Activated CD4-positive, alpha-beta T cell treated with anti-CD3 and anti-CD28 coated beads, Interleukin-2, amount 10 ng/mL, durations not matched to agents 7 days and 5 days (primary cell): ENCODE results near the gene TAGLN2. TPM values are rescaled to one million over a fixed set of nuclear protein-coding genes. Genes with fewer than 3 reads are reported as not detected.

ENCODE experiments used
- CTCF ChIA-PET: fragments of 350-600 bp; sonication (Branson Sonifier 250); formaldehyde crosslinking; loops from one replicate; lab custom pipeline; 2021; ENCODE audit warnings: antibody characterized with exemption; lab: Charles Lee
- POLR2A ChIA-PET: fragments of 350-600 bp; sonication (Branson Sonifier 250); formaldehyde crosslinking; loops from one replicate; lab custom pipeline; 2021; ENCODE audit warnings: antibody characterized with exemption; lab: Charles Lee
- DNase-seq: peaks from one replicate; pipeline ENCODE4 v3.0.0-alpha.2; 2020
- H3K27ac Mint-ChIP-seq: one replicate; pipeline ENCODE4 v1.8.0; 2021; ENCODE audit warnings: mild to moderate bottlenecking, moderate library complexity, mixed read lengths
- H3K27me3 Mint-ChIP-seq: one replicate; pipeline ENCODE4 v1.8.0; 2021; ENCODE audit warnings: mixed read lengths
- H3K36me3 Mint-ChIP-seq: one replicate; pipeline ENCODE4 v1.8.0; 2021; ENCODE audit warnings: low read depth, mixed read lengths
- H3K4me1 Mint-ChIP-seq: one replicate; pipeline ENCODE4 v1.8.0; 2021; ENCODE audit warnings: mixed read lengths
- H3K4me3 Mint-ChIP-seq: one replicate; pipeline ENCODE4 v1.8.0; 2021; ENCODE audit warnings: mild to moderate bottlenecking, moderate library complexity, mixed read lengths
- H3K9me3 Mint-ChIP-seq: one replicate; pipeline ENCODE4 v1.8.0; 2021; ENCODE audit warnings: mixed read lengths
- total RNA-seq, 2 experiments: library from RNA; stranded (reverse); gene quantifications; one replicate each; pipeline ENCODE4 v1.2.3, GENCODE V29; 2021

Gene TAGLN2
- total RNA-seq, 2 experiments from 2014 or later = 429 to 461 TPM

- POLR2A ChIA-PET = no interaction called here
- H3K27ac Mint-ChIP-seq = no peak overlapping the region
- no peaks in the 10 kb centered on the region for H3K4me1 Mint-ChIP-seq
- CTCF ChIA-PET = interaction anchor here (0.7 to 4.6 kb wide), 6 partner anchors 9 to 125 kb away, joined by 3 to 33 read pairs (median 3); partner anchors contain the start of gene DUSP23
- no peaks in the 10 kb centered on the region for H3K36me3 Mint-ChIP-seq
- H3K4me3 Mint-ChIP-seq = no peak overlapping the region
- no peak for DNase-seq
- no peaks in the 10 kb centered on the region for H3K27me3 Mint-ChIP-seq
- no peaks in the 10 kb centered on the region for H3K9me3 Mint-ChIP-seq
These were observed 43.4 kb downstream of the TAGLN2 start for GRCh38 chr1:159881622-159882526.

- Mint-ChIP-seq H3K27me3 (no peaks in the 10 kb centered on the region), H3K4me3 (no peak overlapping the region), H3K36me3 (no peaks in the 10 kb centered on the region), H3K27ac (no peak overlapping the region), H3K4me1 (no peaks in the 10 kb centered on the region), H3K9me3 (no peaks in the 10 kb centered on the region)
- CTCF ChIA-PET = interaction anchor here (1.0 to 4.6 kb wide), 4 partner anchors 11 to 127 kb away, joined by 3 to 33 read pairs (median 3); partner anchors contain the start of gene DUSP23
- POLR2A ChIA-PET = no interaction called here
- DNase-seq = no peak
These were observed 44.9 kb downstream of the TAGLN2 start for GRCh38 chr1:159880430-159880829.

- ChIA-PET CTCF (interaction anchor here (4.6 kb wide), 1 partner anchor 11 kb away, joined by 33 read pairs; no protein-coding TSS in a partner anchor), POLR2A (no interaction called here)
- Mint-ChIP-seq H3K4me3 (no peak overlapping the region), H3K27me3 (no peaks in the 10 kb centered on the region), H3K9me3 (no peaks in the 10 kb centered on the region), H3K36me3 (no peaks in the 10 kb centered on the region), H3K4me1 (no peaks in the 10 kb centered on the region), H3K27ac (no peak overlapping the region)
- no peak for DNase-seq
These were observed 45.3 kb downstream of the TAGLN2 start for GRCh38 chr1:159879977-159880376.

GRCh38 chr1:159879136-159879535 lies 46.2 kb downstream of the TAGLN2 start:
- Mint-ChIP-seq H3K27ac (no peak overlapping the region), H3K27me3 (no peaks in the 10 kb centered on the region), H3K9me3 (no peaks in the 10 kb centered on the region), H3K36me3 (no peaks in the 10 kb centered on the region), H3K4me3 (no peak overlapping the region), H3K4me1 (no peaks in the 10 kb centered on the region)
- ChIA-PET POLR2A (interaction anchor here (0.6 kb wide), 1 partner anchor 47 kb away, joined by 3 read pairs; no protein-coding TSS in a partner anchor), CTCF (interaction anchor here (0.6 to 4.6 kb wide), 2 partner anchors 12 to 70 kb away, joined by 3 to 33 read pairs; no protein-coding TSS in a partner anchor)
- no peak for DNase-seq

GRCh38 chr1:159877695-159878444 lies 47.4 kb downstream of the TAGLN2 start:
- Mint-ChIP-seq H3K4me1 (no peaks in the 10 kb centered on the region), H3K27me3 (no peaks in the 10 kb centered on the region), H3K9me3 (no peaks in the 10 kb centered on the region), H3K27ac (no peak overlapping the region), H3K4me3 (no peak overlapping the region), H3K36me3 (no peaks in the 10 kb centered on the region)
- DNase-seq = no peak
- CTCF ChIA-PET = interaction anchor here (4.6 kb wide), 1 partner anchor 13 kb away, joined by 33 read pairs; no protein-coding TSS in a partner anchor
- POLR2A ChIA-PET = no interaction called here

- no peak for DNase-seq
- Mint-ChIP-seq H3K4me1 (peaks cover 6% of the 10 kb centered on the region), H3K9me3 (no peaks in the 10 kb centered on the region), H3K4me3 (no peak overlapping the region), H3K27me3 (no peaks in the 10 kb centered on the region), H3K27ac (no peak overlapping the region), H3K36me3 (no peaks in the 10 kb centered on the region)
- ChIA-PET CTCF (interaction anchor here (0.8 to 2.6 kb wide), 3 partner anchors 23 to 93 kb away, joined by 3 to 6 read pairs (median 5); partner anchors contain the start of gene DUSP23), POLR2A (no interaction called here)
These were observed 51.7 kb downstream of the TAGLN2 start for GRCh38 chr1:159873530-159874143.

GRCh38 chr1:159872891-159873290 lies 52.4 kb downstream of the TAGLN2 start:
- Mint-ChIP-seq H3K9me3 (no peaks in the 10 kb centered on the region), H3K4me3 (no peak overlapping the region), H3K27ac (no peak overlapping the region), H3K4me1 (peaks cover 6% of the 10 kb centered on the region), H3K27me3 (no peaks in the 10 kb centered on the region), H3K36me3 (no peaks in the 10 kb centered on the region)
- DNase-seq = no peak
- POLR2A ChIA-PET = no interaction called here
- CTCF ChIA-PET = interaction anchor here (0.8 to 2.6 kb wide), 3 partner anchors 24 to 92 kb away, joined by 3 to 6 read pairs (median 5); partner anchors contain the start of gene DUSP23

- Mint-ChIP-seq H3K27ac (no peak overlapping the region), H3K9me3 (no peaks in the 10 kb centered on the region), H3K4me3 (no peak overlapping the region), H3K4me1 (peaks cover 19% of the 10 kb centered on the region), H3K36me3 (no peaks in the 10 kb centered on the region), H3K27me3 (no peaks in the 10 kb centered on the region)
- DNase-seq = no peak
- ChIA-PET CTCF (interaction anchor here (2.0 to 2.2 kb wide), 2 partner anchors 18 to 23 kb away, joined by 4 read pairs; no protein-coding TSS in a partner anchor), POLR2A (no interaction called here)
These were observed 54.6 kb downstream of the TAGLN2 start for GRCh38 chr1:159870704-159871103.

GRCh38 chr1:159869607-159870006 lies 55.7 kb downstream of the TAGLN2 start:
- Mint-ChIP-seq H3K4me1 (peaks cover 19% of the 10 kb centered on the region), H3K9me3 (no peaks in the 10 kb centered on the region), H3K36me3 (no peaks in the 10 kb centered on the region), H3K4me3 (no peak overlapping the region), H3K27ac (no peak overlapping the region), H3K27me3 (no peaks in the 10 kb centered on the region)
- CTCF ChIA-PET = interaction anchor here (1.1 kb wide), 1 partner anchor 30 kb away, joined by 3 read pairs; no protein-coding TSS in a partner anchor
- POLR2A ChIA-PET = no interaction called here
- DNase-seq = no peak

GRCh38 chr1:159869173-159869572 lies 56.1 kb downstream of the TAGLN2 start:
- no peak overlapping the region for H3K4me3 Mint-ChIP-seq
- ChIA-PET CTCF (interaction anchor here (1.0 to 1.1 kb wide), 2 partner anchors 24 to 29 kb away, joined by 3 read pairs; no protein-coding TSS in a partner anchor), POLR2A (no interaction called here)
- peak; percentile 17 for DNase-seq
- no peaks in the 10 kb centered on the region for H3K27me3 Mint-ChIP-seq
- H3K27ac Mint-ChIP-seq = no peak overlapping the region
- no peaks in the 10 kb centered on the region for H3K9me3 Mint-ChIP-seq
- no peaks in the 10 kb centered on the region for H3K36me3 Mint-ChIP-seq
- peaks cover 19% of the 10 kb centered on the region for H3K4me1 Mint-ChIP-seq

- H3K4me3 Mint-ChIP-seq = no peak overlapping the region
- no peak for DNase-seq
- no peaks in the 10 kb centered on the region for H3K27me3 Mint-ChIP-seq
- no peak overlapping the region for H3K27ac Mint-ChIP-seq
- CTCF ChIA-PET = interaction anchor here (1.0 to 1.1 kb wide), 2 partner anchors 24 to 29 kb away, joined by 3 read pairs; no protein-coding TSS in a partner anchor
- H3K36me3 Mint-ChIP-seq = no peaks in the 10 kb centered on the region
- POLR2A ChIA-PET = no interaction called here
- H3K4me1 Mint-ChIP-seq = peaks cover 19% of the 10 kb centered on the region
- H3K9me3 Mint-ChIP-seq = no peaks in the 10 kb centered on the region
These were observed 56.5 kb downstream of the TAGLN2 start for GRCh38 chr1:159868766-159869165.
